Stimulated activated CD4-positive, alpha-beta T cell treated with anti-CD3 and anti-CD28 coated beads, Interleukin-15, amount 100 ng/mL, for 24 hours (primary cell): ENCODE measurements around the gene GPR89B.
"Not testable (repeated sequence)": the region's sequence is repeated elsewhere in the genome, so short reads cannot be mapped to it uniquely, and the experiment has no call there.

Experiments used
- DNase-seq: peaks from one replicate; pipeline ENCODE4 v3.0.0-alpha.2; 2020

The GPR89B gene

GRCh38 chr1:148037850-148038461, 109.7 kb downstream of the GPR89B start:
- DNase-seq, result not testable (repeated sequence)

GRCh38 chr1:148038462-148039333, 110.5 kb downstream of the GPR89B start:
- peak; percentile 64 for DNase-seq
